OCI-LY1 (cell line): ENCODE results near the gene SLC23A2.
"Not testable (repeated sequence)": the region's sequence is repeated elsewhere in the genome, so short reads cannot be mapped to it uniquely, and the experiment has no call there.

ENCODE experiments used
- H2AFZ ChIP-seq: fragments of 200-600 bp; sonication (generic), shearing (Covaris generic); 2 replicates; pipeline ENCODE4 v1.6.0; 2014; ENCODE audit warnings: antibody characterized with exemption, mild to moderate bottlenecking, low read length
- H3F3A ChIP-seq: fragments of 200-600 bp; sonication (generic), shearing (Covaris generic); 2 replicates; pipeline ENCODE4 v1.6.0; 2014; ENCODE audit warnings: mild to moderate bottlenecking, antibody characterized with exemption, low read length, moderate library complexity; ENCODE audit not compliant: insufficient read depth
- H3K27ac ChIP-seq: fragments of 200-600 bp; sonication (generic); 2 replicates; pipeline ENCODE4 v1.5.1; 2014; ENCODE audit warnings: low read length, mixed run types, mild to moderate bottlenecking, low read depth; ENCODE audit not compliant: poor library complexity, severe bottlenecking
- H3K27me3 ChIP-seq: fragments of 200-600 bp; sonication (generic); 2 replicates; pipeline ENCODE4 v1.6.0; 2014; ENCODE audit warnings: antibody characterized with exemption, mild to moderate bottlenecking, low read length, moderate library complexity; ENCODE audit not compliant: insufficient read depth
- H3K36me3 ChIP-seq: fragments of 200-600 bp; sonication (generic); 2 replicates; pipeline ENCODE4 v1.6.1; 2014; ENCODE audit warnings: mild to moderate bottlenecking, antibody characterized with exemption, low read length, moderate library complexity, mixed read lengths; ENCODE audit not compliant: insufficient read depth
- H3K4me1 ChIP-seq: fragments of 200-600 bp; sonication (generic); 2 replicates; pipeline ENCODE4 v1.5.1; 2014; ENCODE audit warnings: mild to moderate bottlenecking, low read length, moderate library complexity; ENCODE audit not compliant: insufficient read depth, severe bottlenecking
- H3K4me2 ChIP-seq: fragments of 200-600 bp; sonication (generic), shearing (Covaris generic); 2 replicates; pipeline ENCODE4 v1.6.1; 2014; ENCODE audit warnings: low read length
- H3K4me3 ChIP-seq: fragments of 200-600 bp; sonication (generic); 2 replicates; pipeline ENCODE4 v1.5.1; 2014; ENCODE audit warnings: low read length, low read depth, mild to moderate bottlenecking, mixed read lengths; ENCODE audit not compliant: poor library complexity, severe bottlenecking
- H3K79me2 ChIP-seq: fragments of 200-600 bp; shearing (Covaris generic); 2 replicates; pipeline ENCODE4 v1.6.1; 2016; ENCODE audit warnings: mixed run types, low read length, mixed read lengths; ENCODE audit not compliant: insufficient read depth
- H3K9ac ChIP-seq: fragments of 200-600 bp; sonication (generic), shearing (Covaris generic); 2 replicates; pipeline ENCODE4 v1.6.1; 2014; ENCODE audit warnings: mild to moderate bottlenecking, low read length, mixed read lengths
- H3K9me2 ChIP-seq: fragments of 200-600 bp; sonication (generic), shearing (Covaris generic); 2 replicates; pipeline ENCODE4 v1.6.1; 2014; ENCODE audit warnings: low read depth, mild to moderate bottlenecking, low read length, mixed read lengths
- H3K9me3 ChIP-seq: fragments of 200-600 bp; shearing (Covaris generic); 2 replicates; pipeline ENCODE4 v1.6.1; 2014; ENCODE audit warnings: low read length, mixed read lengths
- H4K20me1 ChIP-seq: fragments of 200-600 bp; sonication (generic), shearing (Covaris generic); 2 replicates; pipeline ENCODE4 v1.6.0; 2016; ENCODE audit warnings: mild to moderate bottlenecking, low read length; ENCODE audit not compliant: insufficient read depth
- CTCF ChIP-seq: fragments of 200-600 bp; sonication (generic), shearing (Covaris generic); IDR thresholded peaks from 2 replicates; pipeline ENCODE4 v1.5.1; 2017; ENCODE audit warnings: mild to moderate bottlenecking, antibody characterized with exemption, low read length, moderate library complexity, mixed read lengths
- EZH2 ChIP-seq: fragments of 200-600 bp; sonication (generic), shearing (Covaris generic); IDR thresholded peaks from 2 replicates; pipeline ENCODE4 v1.8.0; 2017; ENCODE audit warnings: borderline replicate concordance, mixed run types, mild to moderate bottlenecking, antibody characterized with exemption, low read length, moderate library complexity, mixed read lengths

The SLC23A2 gene

GRCh38 chr20:5013682-5014447 lies 12.6 kb upstream of the SLC23A2 start:
- H4K20me1 ChIP-seq, result no peaks in the 10 kb centered on the region
- no peak overlapping the region for H3K9ac ChIP-seq
- H3K4me2 ChIP-seq, result no peak overlapping the region
- H3K27ac ChIP-seq, result no peak overlapping the region
- H3F3A ChIP-seq, result no peaks in the 10 kb centered on the region
- no peaks in the 10 kb centered on the region for H3K36me3 ChIP-seq
- no peaks in the 10 kb centered on the region for H3K9me2 ChIP-seq
- H2AFZ ChIP-seq, result no peak overlapping the region
- H3K79me2 ChIP-seq, result no peaks in the 10 kb centered on the region
- TF ChIP-seq CTCF, result no peak
- no peak for TF ChIP-seq EZH2
- H3K9me3 ChIP-seq, result no peaks in the 10 kb centered on the region
- H3K4me3 ChIP-seq, result no peak overlapping the region
- H3K27me3 ChIP-seq, result no peaks in the 10 kb centered on the region
- peaks cover 21% of the 10 kb centered on the region for H3K4me1 ChIP-seq

- H3F3A ChIP-seq, result no peaks in the 10 kb centered on the region
- H3K27ac ChIP-seq, result no peak overlapping the region
- TF ChIP-seq CTCF, result no peak
- no peak for TF ChIP-seq EZH2
- no peaks in the 10 kb centered on the region for H4K20me1 ChIP-seq
- no peaks in the 10 kb centered on the region for H3K9me2 ChIP-seq
- no peak overlapping the region for H3K4me2 ChIP-seq
- no peaks in the 10 kb centered on the region for H3K36me3 ChIP-seq
- no peaks in the 10 kb centered on the region for H3K9me3 ChIP-seq
- no peak overlapping the region for H2AFZ ChIP-seq
- no peak overlapping the region for H3K4me3 ChIP-seq
- H3K79me2 ChIP-seq, result no peaks in the 10 kb centered on the region
- no peaks in the 10 kb centered on the region for H3K27me3 ChIP-seq
- no peak overlapping the region for H3K9ac ChIP-seq
- H3K4me1 ChIP-seq, result peaks cover 26% of the 10 kb centered on the region
Observed at GRCh38 chr20:5008759-5009158, 7.4 kb upstream of the SLC23A2 start.

GRCh38 chr20:5005326-5005725 lies 4.0 kb upstream of the SLC23A2 start:
- Histone ChIP-seq H3K27me3 (no peaks in the 10 kb centered on the region), H3K9me3 (no peaks in the 10 kb centered on the region), H3F3A (no peaks in the 10 kb centered on the region), H3K4me1 (peaks cover 25% of the 10 kb centered on the region), H4K20me1 (no peaks in the 10 kb centered on the region), H2AFZ (no peak overlapping the region), H3K27ac (no peak overlapping the region), H3K79me2 (peaks cover 6% of the 10 kb centered on the region), H3K36me3 (no peaks in the 10 kb centered on the region), H3K4me3 (no peak overlapping the region), H3K9ac (no peak overlapping the region), H3K4me2 (no peak overlapping the region), H3K9me2 (no peaks in the 10 kb centered on the region)
- TF ChIP-seq CTCF (no peak), EZH2 (no peak)

- not testable (repeated sequence) for H3K27me3 ChIP-seq, H3K4me3 ChIP-seq, H3K9ac ChIP-seq, H3K9me3 ChIP-seq, H3K27ac ChIP-seq, H3K9me2 ChIP-seq, H3K4me2 ChIP-seq, H3F3A ChIP-seq, H3K36me3 ChIP-seq, H4K20me1 ChIP-seq, H2AFZ ChIP-seq
- Histone ChIP-seq H3K79me2 (peaks cover 11% of the 10 kb centered on the region), H3K4me1 (peaks cover 25% of the 10 kb centered on the region)
Observed at GRCh38 chr20:5004825-5005224, 3.5 kb upstream of the SLC23A2 start.
